Iris pigment epithelial cell (primary cell): Measurements from ENCODE around the gene ONECUT3.

Experiments used
- DNase-seq: peaks from one replicate; pipeline ENCODE4 v3.0.0-alpha.2; 2011; ENCODE audit warnings: low read depth

Gene ONECUT3

GRCh38 chr19:1739960-1740629 lies 13.2 kb upstream of the ONECUT3 start:
- no peak for DNase-seq

- no peak for DNase-seq
Measured at GRCh38 chr19:1742989-1743696, 10.2 kb upstream of the ONECUT3 start.

- no peak for DNase-seq
Measured at GRCh38 chr19:1744133-1744665, 9.1 kb upstream of the ONECUT3 start.

GRCh38 chr19:1744822-1745563 lies 8.3 kb upstream of the ONECUT3 start:
- no peak for DNase-seq

GRCh38 chr19:1745589-1746031 lies 7.7 kb upstream of the ONECUT3 start:
- DNase-seq: no peak

- DNase-seq: peak; percentile 18
Measured at GRCh38 chr19:1746401-1747284, 6.7 kb upstream of the ONECUT3 start.

- peak; percentile 81 for DNase-seq
Measured at GRCh38 chr19:1747285-1748114, 5.8 kb upstream of the ONECUT3 start.

- no peak for DNase-seq
Measured at GRCh38 chr19:1748115-1748872, 5.0 kb upstream of the ONECUT3 start.

GRCh38 chr19:1748873-1749341 lies 4.4 kb upstream of the ONECUT3 start:
- DNase-seq: no peak

- no peak for DNase-seq
Measured at GRCh38 chr19:1749373-1750342, 3.6 kb upstream of the ONECUT3 start.

- no peak for DNase-seq
Measured at GRCh38 chr19:1750343-1751021, 2.8 kb upstream of the ONECUT3 start.

- no peak for DNase-seq
Measured at GRCh38 chr19:1751367-1752008, 1.8 kb upstream of the ONECUT3 start.

- DNase-seq: no peak
Measured at GRCh38 chr19:1752009-1752756, 1.1 kb upstream of the ONECUT3 start.

- DNase-seq: no peak
Measured at GRCh38 chr19:1754018-1754635, 821 bp downstream of the ONECUT3 start.

GRCh38 chr19:1754636-1755466 lies 1.5 kb downstream of the ONECUT3 start:
- DNase-seq: no peak
